ENCODE measurements around the gene ACAA1. TPM values are rescaled to one million over a fixed set of nuclear protein-coding genes. Genes with fewer than 3 reads are reported as not detected.

The ACAA1 gene
- total and polyA plus RNA-seq, 4 donors: 220 to 410 (median 340) TPM

- Histone ChIP-seq H3K4me3 (ENCODE audit: low read depth in 1 of 3, low read length in 3 of 3) (no peak overlapping the region), H3K27me3 (ENCODE audit: control insufficient read depth in 4 of 4, insufficient read depth in 4 of 4, low read length in 3 of 4) (no peaks in the 10 kb centered on the region), H3K9ac (ENCODE audit: low read depth in 1 of 2, low read length in 2 of 2) (no peak overlapping the region), H3K27ac (ENCODE audit: low read depth in 1 of 2, low read length in 2 of 2) (peak overlapping the region in 1 of 2 donors; percentile 50), H3K36me3 (ENCODE audit: control insufficient read depth in 4 of 4, insufficient read depth in 3 of 4, low read depth in 1 of 4, low read length in 3 of 4) (peaks cover 0 to 2% (median 0%) of the 10 kb centered on the region in 4 donors), H3K4me1 (ENCODE audit: control insufficient read depth in 4 of 4, insufficient read depth in 4 of 4, low read length in 3 of 4) (no peaks in the 10 kb centered on the region), H3K9me3 (ENCODE audit: control insufficient read depth in 4 of 4, low read length in 3 of 4) (peaks cover 0 to 5% (median 2%) of the 10 kb centered on the region in 4 donors)
- no peak for DNase-seq (ENCODE audit: low spot score)
- WGBS: 77% methylated on average over 5 of the region's 5 CpGs
- TF ChIP-seq RXRA (IDR thresholded peaks at IDR 0.05): no peak
- TF ChIP-seq RAD21 (IDR thresholded peaks at IDR 0.05): no peak
- no peak for TF ChIP-seq ATF3 (IDR thresholded peaks at IDR 0.05)
- no peak for TF ChIP-seq NR2F2 (IDR thresholded peaks at IDR 0.05)
- TF ChIP-seq CTCF (IDR thresholded peaks at IDR 0.05; ENCODE audit: low read depth, low read length, missing input control): no peak
- TF ChIP-seq HNF4G (IDR thresholded peaks at IDR 0.05): no peak
- TF ChIP-seq YY1 (IDR thresholded peaks at IDR 0.05): no peak
- no peak for TF ChIP-seq EGR1 (IDR thresholded peaks at IDR 0.05; ENCODE audit: low read depth in 2 of 2)
- no peak for TF ChIP-seq JUND (IDR thresholded peaks at IDR 0.05)
- no peak for TF ChIP-seq SP1 (IDR thresholded peaks at IDR 0.05)
- TF ChIP-seq REST (IDR thresholded peaks at IDR 0.05): no peak
- TF ChIP-seq FOXA2 (IDR thresholded peaks at IDR 0.05): no peak
- TF ChIP-seq ZBTB33 (IDR thresholded peaks at IDR 0.05): no peak
- no peak for TF ChIP-seq GABPA (IDR thresholded peaks at IDR 0.05 in 1 of 2, conservative IDR thresholded peaks at IDR 0.05 in 1 of 2)
- no peak for TF ChIP-seq HNF4A (conservative IDR thresholded peaks at IDR 0.05)
- TF ChIP-seq TAF1 (conservative IDR thresholded peaks at IDR 0.05): no peak
- TF ChIP-seq MAX (IDR thresholded peaks at IDR 0.05): no peak
- no peak for TF ChIP-seq FOXA1 (IDR thresholded peaks at IDR 0.05)
Observed at GRCh38 chr3:38148311-38148882, 11.5 kb upstream of the ACAA1 start.

All from liver (tissue), 9 donors.